HG03558 (cell line): ENCODE data around the gene SLC4A4.

Source experiments
- ATAC-seq: cut with Tn5 transposase; IDR thresholded peaks from one replicate; pipeline ENCODE4 v1.9.1; 2021; ENCODE audit warnings: moderate number of reproducible peaks; ENCODE audit not compliant: unreplicated experiment; ENCODE audit errors: extremely low read depth

SLC4A4 gene

DNA sequence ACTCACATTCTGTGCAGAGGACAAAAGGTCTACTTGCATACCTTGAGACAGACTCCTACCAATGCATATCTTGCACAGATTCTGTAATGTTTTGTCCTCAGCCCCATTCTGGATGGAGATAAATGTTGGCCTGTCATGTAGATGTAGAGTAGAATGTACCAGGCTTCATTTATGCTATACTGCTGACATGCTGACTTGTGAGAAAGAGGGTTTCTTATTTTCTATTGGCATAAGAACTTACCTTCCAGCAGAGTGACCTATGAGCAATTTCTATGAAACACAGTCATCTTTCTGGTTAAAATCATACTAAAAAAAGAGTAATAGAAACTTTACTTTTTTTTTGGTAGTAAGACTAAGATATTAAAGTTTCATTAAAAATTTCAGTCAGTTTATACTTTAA, 17.2 kb downstream of the SLC4A4 start:
- ATAC-seq, result no peak

GRCh38 chr4:71356924-71357663, 18.3 kb downstream of the SLC4A4 start:
- no peak for ATAC-seq

DNA sequence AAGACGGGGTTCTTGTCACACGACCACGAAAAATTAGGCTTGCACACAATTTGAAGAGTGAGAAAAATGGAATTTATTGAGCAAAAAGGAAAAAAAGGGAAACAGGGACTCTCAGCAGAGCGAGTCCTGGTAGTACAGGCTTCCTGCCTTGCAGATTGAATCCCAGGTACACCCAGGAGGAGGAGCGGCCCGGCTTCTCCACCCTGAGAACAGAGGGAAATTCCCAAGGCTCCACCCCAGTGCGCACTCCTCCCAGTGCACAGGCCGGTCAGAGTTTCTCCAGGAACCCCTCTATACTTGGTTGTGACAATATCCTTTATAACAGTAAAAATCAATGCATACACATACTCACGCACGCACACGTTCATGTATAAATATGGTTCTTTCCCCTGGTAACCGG, 22.0 kb downstream of the SLC4A4 start:
- ATAC-seq, result no peak

DNA sequence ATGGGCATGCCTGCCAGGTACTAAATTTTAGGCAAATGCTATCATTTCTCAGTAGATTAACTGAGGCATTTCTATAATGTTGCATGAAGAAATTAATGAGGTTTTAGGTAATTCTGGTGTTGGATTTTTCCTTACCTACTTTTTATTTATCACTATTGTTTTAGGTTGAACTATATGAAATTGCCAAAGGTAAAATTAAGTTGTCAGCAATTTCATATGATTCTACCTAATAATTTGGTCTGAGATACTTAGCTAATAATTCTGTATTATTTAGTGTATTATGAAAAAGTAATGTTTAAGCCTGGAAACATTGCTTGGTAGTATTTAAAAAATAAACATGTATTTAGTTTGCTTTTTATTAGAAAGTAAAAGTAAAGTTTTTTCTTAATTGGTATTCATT, 22.7 kb downstream of the SLC4A4 start:
- no peak for ATAC-seq

GRCh38 chr4:71366766-71367165, 27.9 kb downstream of the SLC4A4 start:
- no peak for ATAC-seq

- no peak for ATAC-seq
Observed at GRCh38 chr4:71367546-71367945, 28.7 kb downstream of the SLC4A4 start.

DNA sequence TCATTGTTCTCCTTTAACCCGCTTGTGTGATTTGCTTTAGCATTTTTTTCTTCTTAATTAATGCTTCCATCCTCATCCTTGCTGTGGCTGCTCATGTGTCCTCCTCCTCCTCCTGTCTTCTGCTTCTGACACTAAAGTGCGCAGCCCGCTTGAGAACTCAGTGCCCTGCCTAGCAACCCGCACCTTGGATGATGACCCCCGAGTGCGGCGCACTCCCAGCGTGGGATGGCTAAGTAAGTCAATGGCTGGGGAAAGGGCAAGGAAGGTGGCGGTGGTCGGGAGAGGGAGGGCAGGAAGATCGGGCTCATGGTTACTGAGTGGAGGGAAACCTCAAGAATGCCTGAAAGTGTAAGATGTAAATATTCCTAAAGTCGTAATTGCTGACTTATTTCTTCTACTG, 30.1 kb downstream of the SLC4A4 start:
- no peak for ATAC-seq

GRCh38 chr4:71369536-71369935, 30.7 kb downstream of the SLC4A4 start:
- no peak for ATAC-seq

GRCh38 chr4:71375494-71375893, 36.7 kb downstream of the SLC4A4 start:
- no peak for ATAC-seq

GRCh38 chr4:71377561-71377960, 38.7 kb downstream of the SLC4A4 start:
- no peak for ATAC-seq

DNA sequence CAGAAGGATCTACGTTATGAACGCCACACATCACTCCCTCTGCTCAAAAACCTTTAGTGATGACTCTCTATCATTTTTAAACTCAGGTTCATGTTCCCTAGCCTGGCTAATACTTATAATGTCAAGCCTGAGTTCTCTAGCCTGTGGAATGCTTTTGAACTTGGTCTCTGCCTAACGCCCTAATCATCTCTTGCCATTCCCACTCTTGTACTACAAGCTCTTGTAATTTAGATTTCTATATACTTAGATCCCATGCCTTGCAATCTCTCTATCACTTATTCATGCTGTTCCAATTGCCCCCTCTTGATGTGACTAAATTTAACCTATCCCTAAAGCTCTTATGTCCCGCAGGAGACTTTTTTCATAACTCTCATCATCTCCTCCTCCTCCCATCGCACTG, 40.3 kb downstream of the SLC4A4 start:
- no peak for ATAC-seq

DNA sequence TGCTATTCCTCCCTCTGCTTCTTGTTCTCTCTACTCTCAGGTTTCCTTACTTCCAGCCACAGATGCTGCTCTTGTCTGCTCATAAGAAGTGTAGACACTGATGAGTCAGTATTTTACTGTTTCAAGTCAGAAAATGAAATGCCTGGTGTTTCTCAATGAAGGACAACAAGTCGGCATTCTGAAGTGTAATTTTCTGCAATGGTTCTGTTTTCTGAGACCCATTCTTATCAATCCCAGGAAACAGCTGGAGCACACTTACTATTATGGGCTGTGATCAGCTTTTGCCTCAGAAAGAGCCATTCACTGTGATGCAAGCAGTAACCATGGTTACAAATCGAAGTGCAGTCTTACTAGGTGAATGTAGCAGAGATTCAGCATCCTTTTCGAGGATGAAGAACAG, 42.0 kb downstream of the SLC4A4 start:
- no peak for ATAC-seq

- no peak for ATAC-seq
Observed at GRCh38 chr4:71382125-71382899, 43.5 kb downstream of the SLC4A4 start.

- no peak for ATAC-seq
Observed at GRCh38 chr4:71382900-71383560, 44.2 kb downstream of the SLC4A4 start.

DNA sequence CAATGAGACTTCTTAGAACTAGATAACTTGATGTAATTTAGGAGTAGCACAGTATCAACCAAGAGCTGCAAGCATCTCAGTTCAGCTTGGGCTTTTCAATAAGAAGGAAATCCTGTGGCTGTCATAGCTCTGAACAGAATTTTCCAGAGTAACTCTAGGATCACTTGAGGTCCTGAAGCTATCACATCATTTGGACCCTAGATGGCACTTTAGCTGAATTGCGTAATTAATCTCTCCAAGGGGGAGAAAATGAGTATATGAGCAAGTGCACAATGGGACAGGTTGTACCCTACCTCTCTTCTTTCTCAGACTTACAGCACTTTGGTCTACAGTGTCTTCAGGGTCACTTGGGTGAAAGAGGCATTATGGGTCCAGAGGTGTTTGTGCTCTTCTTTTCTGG, 45.2 kb downstream of the SLC4A4 start:
- ATAC-seq, result no peak

DNA sequence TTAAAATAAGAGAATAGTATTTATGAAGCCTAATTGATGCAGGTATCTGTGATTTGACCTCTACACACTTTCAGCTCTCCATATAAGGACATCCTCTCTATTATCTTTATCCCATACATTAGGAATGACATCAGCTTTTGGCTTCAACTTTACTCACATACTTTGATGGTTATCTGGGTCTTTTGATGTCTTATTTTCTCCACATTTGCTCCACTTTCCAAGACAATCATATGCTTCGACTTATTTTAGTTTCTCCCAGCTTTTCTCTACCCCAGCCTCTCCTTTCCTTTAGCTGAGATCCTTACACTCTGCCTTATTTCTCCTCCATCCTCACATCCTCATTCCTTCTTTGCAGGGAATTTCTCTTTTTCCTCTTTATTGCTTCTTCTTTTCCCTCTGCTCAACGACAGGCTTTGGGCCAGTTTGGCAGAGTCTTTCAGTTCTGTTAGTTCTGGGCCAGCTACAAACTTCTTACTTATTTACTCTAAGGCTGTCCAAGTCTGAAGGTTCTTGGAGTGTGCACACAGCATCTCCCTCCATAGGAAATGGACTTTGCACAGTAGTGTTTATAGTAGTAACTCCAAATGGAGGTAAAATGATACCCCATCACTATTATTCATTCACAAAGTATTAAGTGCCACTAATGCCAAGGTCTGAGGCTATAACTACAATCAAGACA, 50.5 kb downstream of the SLC4A4 start:
- ATAC-seq, result no peak

DNA sequence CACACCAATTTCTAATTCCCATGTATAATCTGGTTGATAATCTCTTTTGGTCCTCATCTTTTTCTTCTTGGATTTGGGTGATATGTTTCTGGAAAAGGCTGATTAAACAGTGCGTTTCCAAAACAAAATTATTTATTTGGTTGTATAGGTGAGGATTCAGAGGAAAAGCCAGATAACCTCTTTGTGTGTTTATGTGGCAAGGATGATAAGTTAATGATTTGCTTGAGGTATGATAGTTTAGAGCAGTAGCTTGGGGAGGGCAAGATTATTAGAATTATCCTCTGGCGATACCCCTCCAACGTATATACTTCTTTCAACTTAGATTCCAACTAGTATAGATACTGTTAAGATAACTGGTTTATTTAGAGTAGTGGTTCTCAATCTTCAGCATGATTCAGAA, 53.3 kb downstream of the SLC4A4 start:
- no peak for ATAC-seq

- ATAC-seq, result no peak
Observed at GRCh38 chr4:71396382-71396781, 57.6 kb downstream of the SLC4A4 start.

- no peak for ATAC-seq
Observed at GRCh38 chr4:71400810-71401209, 62.0 kb downstream of the SLC4A4 start.

GRCh38 chr4:71402616-71403015, 63.8 kb downstream of the SLC4A4 start:
- no peak for ATAC-seq

- no peak for ATAC-seq
Observed at GRCh38 chr4:71404049-71404448, 65.2 kb downstream of the SLC4A4 start.
